Fibroblast of lung (primary cell): ENCODE measurements around the gene ARHGAP45. TPM values are rescaled to one million over a fixed set of nuclear protein-coding genes. Genes with fewer than 3 reads are reported as not detected.

Experiments used
- DNase-seq, 2 donors: peaks; one replicate each; pipeline versions ENCODE4 v3.0.0 to v3.0.0-alpha.2; 2010; ENCODE audit warnings: low read depth in 2 of 2
- H2AFZ ChIP-seq: 2 replicates; pipeline ENCODE4 v1.5.1; 2012; ENCODE audit warnings: low read length, control low read depth, inconsistent platforms
- H3K27ac ChIP-seq: 2 replicates; pipeline ENCODE4 v1.5.1; 2011; ENCODE audit warnings: low read length, control low read depth; ENCODE audit not compliant: insufficient read depth
- H3K27me3 ChIP-seq: 2 replicates; pipeline ENCODE4 v1.5.1; 2011; ENCODE audit warnings: mild to moderate bottlenecking, low read length; ENCODE audit not compliant: control insufficient read depth, insufficient read depth
- H3K36me3 ChIP-seq: 2 replicates; pipeline ENCODE4 v1.5.1; 2011; ENCODE audit warnings: low read length; ENCODE audit not compliant: control insufficient read depth, insufficient read depth
- H3K4me1 ChIP-seq: 2 replicates; pipeline ENCODE4 v1.5.1; 2011; ENCODE audit warnings: low read length; ENCODE audit not compliant: control insufficient read depth, insufficient read depth; ENCODE audit errors: extremely low read depth
- H3K4me2 ChIP-seq: 2 replicates; pipeline ENCODE4 v1.5.1; 2011; ENCODE audit warnings: low read length, control low read depth; ENCODE audit not compliant: insufficient read depth; ENCODE audit errors: extremely low read depth
- H3K4me3 ChIP-seq, 4 experiments: fragments of 200-600 bp in 1 of 4; sonication (generic) in 1 of 4; replicated peaks in 1 of 4; 2 replicates each; pipeline ENCODE4 v1.5.1; 2011 to 2016; ENCODE audit warnings: low read length in 4 of 4, low read depth in 3 of 4, mild to moderate bottlenecking in 3 of 4, control low read depth in 2 of 4, inconsistent platforms in 1 of 4, mixed read lengths in 1 of 4; ENCODE audit not compliant: insufficient read depth in 1 of 4; ENCODE audit errors: control extremely low read depth in 1 of 4
- H3K79me2 ChIP-seq: 2 replicates; pipeline ENCODE4 v1.5.1; 2012; ENCODE audit warnings: mild to moderate bottlenecking, low read length, inconsistent platforms; ENCODE audit not compliant: control insufficient read depth, insufficient read depth
- H3K9ac ChIP-seq: 2 replicates; pipeline ENCODE4 v1.5.1; 2011; ENCODE audit warnings: mild to moderate bottlenecking, low read length, control low read depth; ENCODE audit not compliant: insufficient read depth
- H3K9me3 ChIP-seq: 2 replicates; pipeline ENCODE4 v1.5.1; 2012; ENCODE audit warnings: low read depth, low read length; ENCODE audit not compliant: control insufficient read depth, insufficient read depth
- H4K20me1 ChIP-seq: 2 replicates; pipeline ENCODE4 v1.5.1; 2011; ENCODE audit warnings: low read length; ENCODE audit not compliant: control insufficient read depth, insufficient read depth; ENCODE audit errors: extremely low read depth
- CTCF ChIP-seq, 2 donors: IDR thresholded peaks in 1 of 2; conservative IDR thresholded peaks in 1 of 2; 1 replicate in 1 of 2; 2 replicates in 1 of 2; pipeline ENCODE4 v1.5.1; 2011 to 2012; ENCODE audit warnings: low read length in 2 of 2, control low read depth in 1 of 2, inconsistent platforms in 1 of 2, low read depth in 1 of 2, mild to moderate bottlenecking in 1 of 2
- EZH2 ChIP-seq: IDR thresholded peaks from 2 replicates; pipeline ENCODE4 v1.5.1; 2012; ENCODE audit warnings: low read length, control low read depth, mild to moderate bottlenecking; ENCODE audit errors: missing control alignments
- polyA plus RNA-seq, 2 donors: library from polyadenylated mRNA; depleted of rRNA in 1 of 2; stranded (reverse) in 1 of 2; unstranded in 1 of 2; fragments of >200 nt; gene quantifications; 2 replicates each; pipeline ENCODE4 v1.2.1, GENCODE V29; 2011 to 2012; ENCODE audit warnings: missing spikeins in 1 of 2
- total RNA-seq: library from RNA; depleted of rRNA; stranded (reverse); fragments of >200 nt; gene quantifications from 2 replicates; pipeline ENCODE4 v1.2.1, GENCODE V29; 2014

The ARHGAP45 gene
- total and polyA plus RNA-seq, 2 donors (not counting 1 experiment from before 2014, with no cell fraction given), result 0.42 to 1.8 TPM

GRCh38 chr19:1076951-1077350 lies 10.0 kb downstream of the ARHGAP45 start:
- Histone ChIP-seq H3K9me3 (no peaks in the 10 kb centered on the region), H4K20me1 (no peaks in the 10 kb centered on the region), H3K4me1 (peaks cover 2% of the 10 kb centered on the region), H3K79me2 (no peaks in the 10 kb centered on the region), H3K27ac (no peak overlapping the region), H3K9ac (no peak overlapping the region), H3K4me3 (no peak overlapping the region), H3K4me2 (no peak overlapping the region), H2AFZ (no peak overlapping the region), H3K36me3 (no peaks in the 10 kb centered on the region), H3K27me3 (no peaks in the 10 kb centered on the region)
- TF ChIP-seq CTCF (conservative IDR thresholded peaks at IDR 0.05 in 1 of 2, IDR thresholded peaks at IDR 0.05 in 1 of 2; ENCODE audit: low read depth in 1 of 2, low read length in 2 of 2), result no peak
- DNase-seq, result no peak

DNA sequence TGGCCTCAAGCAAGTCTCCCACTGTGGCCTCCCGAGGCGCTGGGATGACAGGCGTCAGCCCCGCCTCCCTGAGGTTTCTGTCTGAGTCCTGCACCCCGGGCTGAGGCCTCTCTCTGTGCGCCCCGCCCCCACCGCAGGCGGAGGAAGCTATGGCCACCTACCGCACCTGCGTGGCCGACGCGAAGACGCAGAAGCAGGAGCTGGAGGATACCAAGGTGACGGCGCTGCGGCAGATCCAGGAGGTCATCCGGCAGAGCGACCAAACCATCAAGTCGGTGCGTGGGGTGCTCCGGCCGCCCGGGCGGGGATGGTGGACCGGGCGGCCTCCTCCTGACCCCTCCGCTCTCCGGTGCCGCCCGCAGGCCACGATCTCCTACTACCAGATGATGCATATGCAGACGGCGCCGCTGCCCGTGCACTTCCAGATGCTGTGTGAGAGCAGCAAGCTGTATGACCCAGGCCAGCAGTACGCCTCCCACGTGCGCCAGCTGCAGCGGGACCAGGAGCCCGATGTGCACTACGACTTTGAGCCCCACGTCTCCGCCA lies 12.7 kb downstream of the ARHGAP45 start:
- no peaks in the 10 kb centered on the region for H4K20me1 ChIP-seq
- H3K36me3 ChIP-seq, result no peaks in the 10 kb centered on the region
- no peak for TF ChIP-seq EZH2
- no peaks in the 10 kb centered on the region for H3K79me2 ChIP-seq
- no peak overlapping the region for H3K4me3 ChIP-seq
- no peaks in the 10 kb centered on the region for H3K9me3 ChIP-seq
- no peak overlapping the region for H3K27ac ChIP-seq
- no peaks in the 10 kb centered on the region for H3K27me3 ChIP-seq
- no peak overlapping the region for H3K4me2 ChIP-seq
- no peak for DNase-seq
- H2AFZ ChIP-seq, result no peak overlapping the region
- H3K4me1 ChIP-seq, result peaks cover 2% of the 10 kb centered on the region
- no peak overlapping the region for H3K9ac ChIP-seq

- no peak for DNase-seq
- H3K9me3 ChIP-seq, result no peaks in the 10 kb centered on the region
- H3K4me3 ChIP-seq, result no peak overlapping the region
- no peak overlapping the region for H2AFZ ChIP-seq
- H3K27ac ChIP-seq, result no peak overlapping the region
- no peaks in the 10 kb centered on the region for H3K27me3 ChIP-seq
- no peaks in the 10 kb centered on the region for H3K36me3 ChIP-seq
- H3K4me2 ChIP-seq, result no peak overlapping the region
- no peak for TF ChIP-seq EZH2
- no peak for TF ChIP-seq CTCF (conservative IDR thresholded peaks at IDR 0.05 in 1 of 2, IDR thresholded peaks at IDR 0.05 in 1 of 2; ENCODE audit: low read depth in 1 of 2, low read length in 2 of 2)
- no peaks in the 10 kb centered on the region for H4K20me1 ChIP-seq
- H3K79me2 ChIP-seq, result no peaks in the 10 kb centered on the region
- peaks cover 2% of the 10 kb centered on the region for H3K4me1 ChIP-seq
- no peak overlapping the region for H3K9ac ChIP-seq
Observed at GRCh38 chr19:1080360-1081161, 13.6 kb downstream of the ARHGAP45 start.
